Neural progenitor cell (in vitro differentiated cells): Measurements from ENCODE around the gene CTDSP1.

ENCODE experiments used
- CTCF ChIP-seq: fragments of 200-600 bp; sonication (generic); IDR thresholded peaks from 2 replicates; pipeline ENCODE4 v1.5.1; 2017; ENCODE audit warnings: antibody characterized with exemption, mild to moderate bottlenecking
- EZH2 ChIP-seq: fragments of 200-600 bp; sonication (generic); IDR thresholded peaks from 2 replicates; pipeline ENCODE4 v1.6.1; 2017; ENCODE audit warnings: antibody characterized with exemption, mild to moderate bottlenecking, moderate library complexity
- EZH2phosphoT487 ChIP-seq: fragments of 200-600 bp; sonication (generic); IDR thresholded peaks from 2 replicates; pipeline ENCODE4 v1.6.1; 2017; ENCODE audit warnings: antibody characterized with exemption

- TF ChIP-seq CTCF (no peak), EZH2 (no peak), EZH2phosphoT487 (no peak)
Measured at GRCh38 chr2:218389333-218390150, 10.1 kb upstream of the CTDSP1 start.
